Neuron (in vitro differentiated cells): ENCODE data around the gene CLDN24.

Experiments used
- H2AFZ ChIP-seq: one replicate; pipeline ENCODE4 v1.6.1; 2013; ENCODE audit warnings: low read depth, mild to moderate bottlenecking, inconsistent platforms, low read length, moderate library complexity
- H3K27me3 ChIP-seq: one replicate; pipeline ENCODE4 v1.6.1; 2013; ENCODE audit warnings: low read length; ENCODE audit not compliant: insufficient read depth
- H3K36me3 ChIP-seq: one replicate; pipeline ENCODE4 v1.6.1; 2013; ENCODE audit warnings: low read length; ENCODE audit not compliant: insufficient read depth
- H3K4me1 ChIP-seq: one replicate; pipeline ENCODE4 v1.6.1; 2013; ENCODE audit warnings: low read length; ENCODE audit not compliant: insufficient read depth
- H3K4me3 ChIP-seq: 2 replicates; pipeline ENCODE4 v1.5.1; 2013; ENCODE audit warnings: mild to moderate bottlenecking, low read length, moderate library complexity
- H3K9me3 ChIP-seq: one replicate; pipeline ENCODE4 v1.6.1; 2013; ENCODE audit warnings: low read length

CLDN24 gene

GRCh38 chr4:183303301-183303700, 18.9 kb downstream of the CLDN24 start:
- Histone ChIP-seq H2AFZ (no peak overlapping the region), H3K4me1 (peaks cover 13% of the 10 kb centered on the region), H3K4me3 (no peak overlapping the region), H3K36me3 (peaks cover 5% of the 10 kb centered on the region), H3K27me3 (no peaks in the 10 kb centered on the region), H3K9me3 (no peaks in the 10 kb centered on the region)

- peaks cover 11% of the 10 kb centered on the region for H3K36me3 ChIP-seq
- H2AFZ ChIP-seq, result no peak overlapping the region
- no peaks in the 10 kb centered on the region for H3K27me3 ChIP-seq
- H3K9me3 ChIP-seq, result no peaks in the 10 kb centered on the region
- H3K4me1 ChIP-seq, result peaks cover 15% of the 10 kb centered on the region
- no peak overlapping the region for H3K4me3 ChIP-seq
These were observed 21.6 kb downstream of the CLDN24 start for GRCh38 chr4:183300655-183301054.

- no peaks in the 10 kb centered on the region for H3K9me3 ChIP-seq
- H3K4me1 ChIP-seq, result peaks cover 21% of the 10 kb centered on the region
- no peaks in the 10 kb centered on the region for H3K27me3 ChIP-seq
- no peak overlapping the region for H3K4me3 ChIP-seq
- H2AFZ ChIP-seq, result no peak overlapping the region
- H3K36me3 ChIP-seq, result peaks cover 13% of the 10 kb centered on the region
These were observed 22.2 kb downstream of the CLDN24 start for GRCh38 chr4:183300070-183300469.

GRCh38 chr4:183299464-183299863, 22.8 kb downstream of the CLDN24 start:
- H3K9me3 ChIP-seq, result no peaks in the 10 kb centered on the region
- H3K27me3 ChIP-seq, result no peaks in the 10 kb centered on the region
- H3K36me3 ChIP-seq, result peaks cover 13% of the 10 kb centered on the region
- H3K4me1 ChIP-seq, result peaks cover 23% of the 10 kb centered on the region
- no peak overlapping the region for H2AFZ ChIP-seq
- H3K4me3 ChIP-seq, result no peak overlapping the region

GRCh38 chr4:183297675-183298074, 24.6 kb downstream of the CLDN24 start:
- H2AFZ ChIP-seq, result no peak overlapping the region
- no peaks in the 10 kb centered on the region for H3K9me3 ChIP-seq
- H3K4me1 ChIP-seq, result peaks cover 23% of the 10 kb centered on the region
- no peak overlapping the region for H3K4me3 ChIP-seq
- H3K36me3 ChIP-seq, result peaks cover 14% of the 10 kb centered on the region
- no peaks in the 10 kb centered on the region for H3K27me3 ChIP-seq

DNA sequence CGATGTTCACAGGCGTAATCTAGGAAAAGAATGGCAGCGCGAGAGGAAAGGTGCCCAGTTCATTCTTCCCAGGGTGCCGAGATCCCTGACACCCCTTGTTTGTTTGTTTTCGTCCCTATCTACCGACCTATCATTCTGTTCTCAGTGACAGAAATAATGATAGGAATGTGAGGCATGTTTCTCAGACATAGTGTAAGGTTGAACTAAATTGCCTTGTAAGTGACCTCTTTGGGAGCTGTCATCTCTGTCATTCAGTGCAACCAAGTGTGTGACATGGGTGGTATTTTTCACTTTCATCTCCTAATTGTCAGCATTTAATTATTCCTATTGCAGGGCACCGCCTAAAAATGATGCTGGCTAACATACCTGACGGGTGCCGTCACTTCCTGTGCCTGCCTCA, 26.5 kb downstream of the CLDN24 start:
- H3K4me1 ChIP-seq, result peaks cover 23% of the 10 kb centered on the region
- no peaks in the 10 kb centered on the region for H3K27me3 ChIP-seq
- no peak overlapping the region for H2AFZ ChIP-seq
- no peak overlapping the region for H3K4me3 ChIP-seq
- H3K9me3 ChIP-seq, result no peaks in the 10 kb centered on the region
- peaks cover 22% of the 10 kb centered on the region for H3K36me3 ChIP-seq

- Histone ChIP-seq H3K27me3 (no peaks in the 10 kb centered on the region), H3K4me1 (peaks cover 10% of the 10 kb centered on the region), H3K4me3 (no peak overlapping the region), H2AFZ (no peak overlapping the region), H3K9me3 (no peaks in the 10 kb centered on the region), H3K36me3 (peaks cover 55% of the 10 kb centered on the region)
These were observed 31.2 kb downstream of the CLDN24 start for GRCh38 chr4:183291070-183291469.

GRCh38 chr4:183289688-183290087, 32.5 kb downstream of the CLDN24 start:
- H2AFZ ChIP-seq, result no peak overlapping the region
- peaks cover 54% of the 10 kb centered on the region for H3K36me3 ChIP-seq
- no peak overlapping the region for H3K4me3 ChIP-seq
- no peaks in the 10 kb centered on the region for H3K27me3 ChIP-seq
- no peaks in the 10 kb centered on the region for H3K4me1 ChIP-seq
- H3K9me3 ChIP-seq, result no peaks in the 10 kb centered on the region

GRCh38 chr4:183288955-183289354, 33.3 kb downstream of the CLDN24 start:
- H3K4me3 ChIP-seq, result no peak overlapping the region
- H3K9me3 ChIP-seq, result no peaks in the 10 kb centered on the region
- no peaks in the 10 kb centered on the region for H3K27me3 ChIP-seq
- no peak overlapping the region for H2AFZ ChIP-seq
- peaks cover 60% of the 10 kb centered on the region for H3K36me3 ChIP-seq
- no peaks in the 10 kb centered on the region for H3K4me1 ChIP-seq

DNA sequence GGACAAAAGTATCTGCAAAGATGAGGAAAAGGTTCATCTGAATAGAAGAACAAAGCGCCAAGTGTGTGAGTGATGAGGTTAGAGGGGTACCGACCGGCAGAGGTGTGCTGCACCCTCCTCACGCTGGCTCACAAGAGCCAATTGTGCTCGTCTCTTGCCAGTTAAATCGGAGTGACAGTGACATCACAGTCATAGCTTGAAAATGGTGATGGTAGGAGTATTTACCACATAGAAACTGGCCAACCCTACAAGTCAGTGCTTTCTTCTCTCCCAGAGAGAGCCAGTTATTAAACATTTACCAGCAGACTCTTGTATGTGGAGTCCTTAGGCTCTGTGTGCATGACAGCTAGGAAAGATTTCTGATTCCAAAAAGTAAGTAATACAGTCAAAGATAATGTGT, 34.5 kb downstream of the CLDN24 start:
- no peaks in the 10 kb centered on the region for H3K9me3 ChIP-seq
- no peak overlapping the region for H3K4me3 ChIP-seq
- no peak overlapping the region for H2AFZ ChIP-seq
- no peaks in the 10 kb centered on the region for H3K4me1 ChIP-seq
- no peaks in the 10 kb centered on the region for H3K27me3 ChIP-seq
- H3K36me3 ChIP-seq, result peaks cover 69% of the 10 kb centered on the region

DNA sequence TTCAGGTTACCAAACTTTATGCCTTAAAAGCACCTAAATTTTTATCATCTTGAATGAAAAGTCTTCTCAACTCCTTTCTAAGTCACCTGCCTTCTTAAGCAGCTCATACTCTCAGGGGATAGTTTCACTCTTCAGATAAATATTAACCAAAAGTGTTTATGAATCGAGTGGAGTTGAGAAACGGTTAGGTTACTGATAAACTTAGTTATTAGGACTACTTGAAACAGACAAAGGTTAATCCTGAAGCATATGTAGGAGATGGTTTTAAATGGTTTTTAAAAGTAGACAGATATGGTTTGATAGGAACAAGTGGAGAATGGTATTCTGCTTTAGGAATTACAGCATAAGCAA, 34.9 kb downstream of the CLDN24 start:
- Histone ChIP-seq H2AFZ (no peak overlapping the region), H3K4me1 (no peaks in the 10 kb centered on the region), H3K27me3 (no peaks in the 10 kb centered on the region), H3K4me3 (no peak overlapping the region), H3K36me3 (peaks cover 71% of the 10 kb centered on the region), H3K9me3 (no peaks in the 10 kb centered on the region)

DNA sequence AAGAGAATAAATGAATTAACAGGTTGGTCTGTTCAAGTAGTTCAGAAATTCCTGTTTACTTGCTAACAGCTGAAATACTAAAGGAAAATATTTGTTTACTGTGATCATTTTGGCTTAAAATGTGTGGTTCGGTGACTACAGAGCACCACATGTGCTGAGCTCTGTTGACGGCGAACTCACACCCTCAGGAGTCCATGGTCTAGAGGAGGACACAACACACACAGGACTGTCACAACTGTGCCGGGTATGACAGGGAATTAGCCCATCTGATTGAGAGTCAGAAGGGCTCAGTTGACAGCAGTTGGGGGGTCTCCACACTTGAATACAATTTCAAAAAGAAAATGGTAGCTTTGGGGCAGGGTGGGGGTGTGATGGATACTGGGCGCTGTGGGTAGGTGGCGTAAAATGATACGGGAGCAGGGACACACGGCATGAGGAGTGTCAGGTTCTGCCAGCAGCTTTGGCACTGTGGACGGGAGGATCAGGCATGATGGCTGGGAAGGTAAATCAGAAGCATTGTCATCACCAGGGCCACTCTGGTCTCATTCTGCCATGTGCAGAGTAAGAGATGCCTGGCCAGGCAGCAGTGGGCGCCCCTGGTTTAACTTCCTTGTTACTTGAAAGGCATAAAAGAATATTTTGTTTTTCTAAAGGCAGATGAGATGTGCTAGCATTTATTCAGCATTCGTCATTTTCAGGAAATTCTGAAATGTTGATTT, 35.5 kb downstream of the CLDN24 start:
- H3K36me3 ChIP-seq, result peaks cover 70% of the 10 kb centered on the region
- no peaks in the 10 kb centered on the region for H3K27me3 ChIP-seq
- H3K9me3 ChIP-seq, result no peaks in the 10 kb centered on the region
- no peaks in the 10 kb centered on the region for H3K4me1 ChIP-seq
- H3K4me3 ChIP-seq, result no peak overlapping the region
- no peak overlapping the region for H2AFZ ChIP-seq

GRCh38 chr4:183285886-183286285, 36.3 kb downstream of the CLDN24 start:
- Histone ChIP-seq H3K36me3 (peaks cover 67% of the 10 kb centered on the region), H3K9me3 (no peaks in the 10 kb centered on the region), H2AFZ (no peak overlapping the region), H3K27me3 (no peaks in the 10 kb centered on the region), H3K4me1 (no peaks in the 10 kb centered on the region), H3K4me3 (no peak overlapping the region)

- no peaks in the 10 kb centered on the region for H3K9me3 ChIP-seq
- H3K27me3 ChIP-seq, result no peaks in the 10 kb centered on the region
- H2AFZ ChIP-seq, result no peak overlapping the region
- no peaks in the 10 kb centered on the region for H3K4me1 ChIP-seq
- H3K36me3 ChIP-seq, result peaks cover 65% of the 10 kb centered on the region
- no peak overlapping the region for H3K4me3 ChIP-seq
These were observed 37.3 kb downstream of the CLDN24 start for GRCh38 chr4:183284965-183285364.
